ENCODE measurements around the gene CACNA1B.
"Not testable (repeated sequence)": the region's sequence is repeated elsewhere in the genome, so short reads cannot be mapped to it uniquely, and the experiment has no call there.

The CACNA1B gene

DNA sequence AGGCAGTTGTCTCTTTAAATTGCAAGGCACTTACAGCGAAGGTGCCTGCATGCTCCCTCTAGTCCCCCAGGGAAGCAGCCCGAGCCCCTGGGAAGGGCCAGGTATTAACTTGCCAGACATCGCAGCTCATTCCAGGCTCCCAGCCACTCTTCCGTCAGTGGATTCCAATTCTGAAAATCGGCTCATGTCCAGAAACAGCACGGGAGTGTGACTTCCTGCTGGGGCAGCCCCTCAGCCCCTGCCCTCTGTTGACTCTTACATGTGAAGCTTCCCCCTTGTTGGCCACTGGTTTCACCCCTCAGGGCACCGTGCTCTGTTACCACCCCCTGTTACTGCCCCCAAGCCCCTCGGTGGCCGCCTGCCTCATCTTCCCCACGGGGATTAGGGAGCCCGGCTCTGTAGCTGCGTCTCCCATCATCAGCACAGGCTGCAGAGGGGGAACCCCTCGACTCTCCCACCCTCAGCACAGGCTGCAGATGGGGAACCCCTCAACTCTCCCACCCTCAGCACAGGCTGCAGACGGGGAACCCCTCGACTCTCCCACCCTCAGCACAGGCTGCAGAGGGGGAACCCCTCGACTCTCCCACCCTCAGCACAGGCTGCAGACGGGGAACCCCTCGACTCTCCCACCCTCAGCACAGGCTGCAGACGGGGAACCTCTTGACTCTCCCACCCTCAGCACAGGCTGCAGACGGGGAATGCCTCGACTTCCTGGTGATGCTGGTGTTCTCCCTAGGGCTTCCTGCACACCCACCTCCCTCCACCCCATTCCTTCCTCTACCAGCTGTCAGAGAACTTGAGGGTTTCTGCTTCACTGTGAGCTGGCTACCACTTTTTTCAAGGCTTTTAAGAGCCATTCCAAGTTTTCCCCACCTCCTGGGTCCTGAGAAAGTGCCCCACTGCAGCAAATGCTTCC lies 11.1 kb upstream of the CACNA1B start:
- no peak for DNase-seq

GRCh38 chr9:137870432-137870831 lies 7.2 kb upstream of the CACNA1B start:
- DNase-seq, result no peak

DNA sequence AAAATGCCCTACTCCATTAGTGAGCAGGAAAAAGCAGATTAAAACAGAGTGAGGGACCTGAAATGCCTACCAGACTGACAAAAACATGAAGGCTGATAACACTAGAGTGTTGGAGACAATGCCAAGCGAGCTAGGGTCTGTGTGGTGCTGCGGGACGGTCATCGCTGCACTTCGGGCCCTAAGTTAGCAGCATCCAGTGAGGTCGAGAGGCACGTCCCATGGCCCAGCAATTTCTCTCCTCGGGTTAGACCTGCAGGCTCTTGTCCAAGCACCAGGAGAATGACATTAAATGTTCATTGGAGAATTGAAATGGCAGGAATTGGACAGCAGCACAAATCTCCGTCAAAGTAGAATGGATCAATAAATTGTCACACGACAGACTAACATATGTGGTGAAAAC lies 5.3 kb upstream of the CACNA1B start:
- DNase-seq, result no peak

DNA sequence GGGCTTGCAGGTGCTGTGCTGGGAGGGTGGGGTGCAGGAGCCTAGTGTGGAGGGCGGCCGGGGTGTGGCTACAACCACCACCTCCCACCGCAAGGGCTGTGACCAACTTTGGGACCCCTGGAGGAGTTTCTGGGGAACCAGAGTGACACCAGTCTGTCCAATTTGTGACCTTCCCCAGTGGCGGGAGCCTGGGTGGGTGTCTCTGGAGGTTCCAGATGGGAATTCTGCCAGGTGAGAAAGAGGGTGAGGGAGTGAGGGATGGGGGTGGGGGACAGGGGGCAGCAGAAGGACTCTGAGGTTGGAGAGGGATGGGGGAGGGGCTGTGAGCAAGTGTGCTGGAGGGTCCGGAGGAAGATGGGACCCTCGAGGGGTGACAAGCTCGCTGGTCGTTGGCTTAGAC lies 4.2 kb upstream of the CACNA1B start:
- no peak for DNase-seq

DNA sequence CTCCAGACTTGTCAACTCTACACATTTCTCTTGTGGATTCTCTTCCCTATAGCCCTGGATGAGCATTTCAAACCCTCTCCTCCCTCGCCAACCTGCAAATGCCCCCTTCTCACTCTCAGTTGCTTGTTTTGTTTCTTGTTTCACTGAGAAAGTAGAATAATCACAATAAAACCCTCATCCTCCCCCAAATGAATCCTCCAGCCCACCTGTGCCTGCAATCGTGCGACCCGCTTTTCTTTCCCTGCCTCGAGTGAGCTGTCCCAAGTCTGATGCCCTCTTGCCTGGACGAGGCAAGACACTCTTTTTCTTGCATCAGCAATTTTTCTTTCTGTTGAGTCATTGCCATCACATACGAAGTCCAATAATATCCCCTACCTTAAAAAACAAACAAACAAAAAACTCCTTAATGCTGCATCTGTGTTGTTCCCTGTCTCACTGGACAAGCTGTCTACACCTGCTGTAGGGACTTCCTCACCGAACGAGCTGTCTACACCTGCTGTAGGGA lies 3.7 kb upstream of the CACNA1B start:
- DNase-seq, result no peak

DNA sequence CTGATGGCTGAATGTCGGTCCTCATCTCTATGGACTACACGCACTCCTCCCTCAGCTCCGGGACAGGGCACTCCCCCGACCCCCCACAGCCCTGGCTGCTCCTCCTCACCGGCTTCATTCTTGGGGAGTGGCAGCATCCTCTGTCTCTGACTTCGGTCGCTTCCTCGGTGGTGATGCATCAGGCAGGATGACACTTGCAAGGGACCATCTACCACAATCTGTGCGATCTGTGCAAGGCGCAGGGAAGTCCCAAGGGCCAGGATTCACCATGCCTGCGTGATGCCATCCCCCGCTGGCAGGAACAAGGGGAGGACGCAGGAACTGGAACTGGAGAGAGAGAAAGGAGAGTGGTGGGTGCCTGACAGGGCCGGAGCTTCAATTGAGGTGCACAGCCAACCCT lies 2.2 kb upstream of the CACNA1B start:
- no peak for DNase-seq

DNA sequence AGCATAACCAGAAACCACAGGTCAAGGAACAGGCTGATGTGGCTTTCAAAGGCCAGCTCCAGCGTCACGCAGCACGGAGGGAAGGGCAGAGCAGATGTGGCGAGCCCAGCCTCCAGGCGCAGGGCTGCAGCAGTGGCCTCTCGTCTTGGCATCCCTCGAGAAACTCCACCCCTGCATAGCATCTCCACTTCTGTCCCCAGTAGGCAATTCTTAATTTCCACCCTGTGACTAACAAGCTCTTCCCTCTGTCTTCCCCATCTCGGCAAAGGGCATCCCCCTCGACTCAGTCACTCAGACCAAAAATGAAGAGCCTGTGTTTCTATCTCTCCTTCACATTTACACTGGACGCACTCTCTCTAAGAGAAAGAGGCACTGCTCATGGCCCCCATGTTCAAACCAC lies 1.7 kb upstream of the CACNA1B start:
- no peak for DNase-seq

- DNase-seq, result no peak
Observed at GRCh38 chr9:137876269-137876668, 1.3 kb upstream of the CACNA1B start.

DNA sequence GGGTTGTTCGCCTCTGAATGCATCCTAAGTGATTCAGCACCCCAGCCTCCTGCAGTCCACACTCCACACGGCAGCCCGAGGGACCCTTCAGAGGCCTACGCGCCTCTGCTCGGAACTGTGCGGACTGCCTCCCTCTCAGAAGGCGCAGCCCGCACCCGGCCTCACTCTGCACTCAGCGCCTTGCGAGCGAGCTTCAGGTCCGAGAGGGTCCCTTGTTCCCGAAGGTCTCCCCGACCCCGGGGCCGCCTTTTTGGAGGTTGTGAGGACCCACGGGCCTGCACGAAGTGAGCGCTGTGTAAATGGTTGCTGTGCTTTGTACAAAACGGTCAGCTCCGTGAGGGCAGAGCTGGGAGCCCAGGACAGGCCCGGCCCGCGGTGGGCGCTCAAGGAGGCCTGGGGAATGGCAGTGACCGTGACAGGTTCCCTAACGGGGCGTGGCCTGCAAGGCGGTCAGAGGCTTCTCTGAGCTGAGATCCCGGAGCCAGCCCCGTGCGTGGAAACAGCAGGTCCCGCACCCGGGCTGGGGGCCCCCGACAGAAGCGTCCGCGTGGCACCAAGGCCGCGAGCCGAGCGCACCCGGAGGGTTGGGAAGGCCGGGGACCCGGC lies 698 bp upstream of the CACNA1B start:
- no peak for DNase-seq

- no peak for DNase-seq
Observed at GRCh38 chr9:137878146-137878941, 762 bp downstream of the CACNA1B start.

DNA sequence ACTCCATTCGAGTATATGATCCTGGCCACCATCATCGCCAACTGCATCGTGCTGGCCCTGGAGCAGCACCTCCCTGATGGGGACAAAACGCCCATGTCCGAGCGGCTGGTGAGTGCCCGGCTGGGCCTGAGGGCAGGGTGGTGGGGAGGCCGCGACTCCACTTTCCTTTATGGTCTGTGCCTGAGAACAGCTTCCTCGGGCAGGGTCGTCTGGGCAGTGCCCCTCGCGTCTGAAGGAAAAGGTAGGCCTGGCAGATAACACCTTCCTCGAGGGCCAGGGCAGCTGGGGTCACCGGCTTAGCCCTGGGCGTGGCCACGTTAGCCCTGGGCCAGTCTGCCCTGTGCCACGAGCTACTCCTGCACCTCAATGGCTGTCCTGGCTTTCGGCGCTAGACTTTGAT lies 1.5 kb downstream of the CACNA1B start:
- no peak for DNase-seq

- no peak for DNase-seq
Observed at GRCh38 chr9:137879566-137880150, 2.1 kb downstream of the CACNA1B start.

GRCh38 chr9:137880160-137880975 lies 2.8 kb downstream of the CACNA1B start:
- no peak for DNase-seq

DNA sequence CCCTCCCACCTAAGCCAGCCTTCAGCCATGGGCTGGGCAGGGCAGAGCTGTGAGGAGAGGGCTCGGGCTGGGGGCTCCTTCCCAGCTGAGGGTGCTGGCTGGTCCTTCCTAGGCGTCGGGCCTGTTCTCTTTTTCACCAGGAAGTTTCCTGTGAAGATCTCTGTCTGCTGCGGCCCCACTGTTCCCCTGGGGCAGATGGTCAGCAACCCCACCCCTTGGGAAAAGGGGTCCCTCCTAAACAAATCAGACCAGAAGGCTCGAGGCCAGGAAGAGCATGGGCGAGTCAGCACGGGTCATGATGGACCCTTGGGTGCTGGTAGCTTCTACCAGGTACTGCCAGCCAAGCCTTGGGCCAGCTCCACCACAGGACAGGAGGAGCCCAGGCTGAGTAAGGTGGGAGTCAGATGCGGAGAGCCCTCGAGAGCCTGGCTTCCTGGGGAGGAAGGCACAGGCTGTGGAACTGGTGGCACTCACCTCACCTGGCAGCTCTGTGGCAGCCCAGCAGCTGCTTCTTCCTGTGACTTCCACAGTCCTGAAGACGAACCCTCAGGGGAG lies 3.5 kb downstream of the CACNA1B start:
- no peak for DNase-seq

DNA sequence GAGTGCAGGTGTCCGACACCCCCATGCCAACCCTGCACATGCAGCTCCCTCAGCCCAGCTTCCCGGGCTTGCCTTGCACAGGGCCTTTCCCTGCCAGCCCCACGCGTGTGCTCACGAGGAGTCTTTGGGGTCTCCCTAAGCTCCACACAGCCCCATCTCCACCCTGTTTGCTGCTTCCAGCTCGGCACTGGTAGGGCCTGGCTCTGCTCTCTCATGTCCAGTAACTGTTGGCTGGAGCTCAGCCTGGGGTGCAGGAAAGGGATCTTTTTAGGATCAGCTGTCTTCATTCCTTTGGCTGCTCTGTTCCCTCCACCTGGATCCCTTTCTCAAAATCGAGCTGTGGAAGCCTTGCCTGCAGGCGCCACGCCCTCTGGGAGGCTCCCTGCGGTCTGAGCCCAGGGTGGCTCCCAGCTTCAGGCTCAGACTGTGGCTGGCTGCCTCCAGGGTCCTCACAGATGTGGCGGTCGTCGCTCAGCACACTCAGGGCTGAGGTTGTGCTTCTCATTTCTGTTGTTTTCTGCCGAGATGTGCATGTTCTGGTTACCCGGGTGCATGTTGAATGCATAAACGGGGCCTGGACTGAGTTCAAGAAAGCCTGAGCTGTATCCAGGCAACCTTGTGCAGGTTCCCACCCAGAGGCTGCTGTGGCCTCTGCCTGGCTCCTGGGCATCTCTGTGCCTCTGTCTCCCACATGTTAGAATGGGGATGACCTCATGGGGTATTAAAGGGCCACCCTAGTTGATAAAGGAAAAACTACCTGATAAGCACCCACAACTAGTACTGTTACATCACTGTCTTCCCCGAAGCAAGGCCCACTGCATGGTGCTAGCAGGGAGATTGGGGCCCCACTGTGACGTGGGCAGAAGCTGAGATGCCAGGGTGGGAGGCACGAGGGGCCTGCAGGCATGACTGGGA lies 4.3 kb downstream of the CACNA1B start:
- DNase-seq, result no peak

- DNase-seq, result no peak
Observed at GRCh38 chr9:137882506-137882821, 4.9 kb downstream of the CACNA1B start.

- DNase-seq, result not testable (repeated sequence)
Observed at GRCh38 chr9:137883977-137884376, 6.4 kb downstream of the CACNA1B start.

DNA sequence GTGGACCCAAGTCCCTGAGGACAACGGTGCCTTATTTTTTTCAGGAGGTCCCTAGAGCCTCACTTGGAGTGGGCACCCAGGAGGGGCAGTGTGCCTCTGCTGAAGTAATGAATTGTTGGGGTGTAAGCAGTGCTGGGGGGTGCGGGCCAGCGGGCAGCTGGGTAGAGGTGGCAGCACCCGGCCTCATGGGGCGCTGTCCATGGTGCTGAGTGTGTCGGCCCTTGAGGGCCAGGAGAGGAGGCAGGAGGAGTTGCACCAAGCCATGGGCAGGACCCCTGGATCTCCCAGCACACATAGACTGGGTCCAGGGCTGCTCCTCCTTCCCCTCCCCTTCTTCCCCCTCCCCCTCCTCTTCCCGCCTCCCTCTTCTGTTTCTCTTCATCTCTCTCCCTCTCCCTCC lies 7.0 kb downstream of the CACNA1B start:
- DNase-seq, result not testable (repeated sequence)

GRCh38 chr9:137885121-137885520 lies 7.5 kb downstream of the CACNA1B start:
- not testable (repeated sequence) for DNase-seq

- not testable (repeated sequence) for DNase-seq
Observed at GRCh38 chr9:137888621-137889020, 11.0 kb downstream of the CACNA1B start.

DNA sequence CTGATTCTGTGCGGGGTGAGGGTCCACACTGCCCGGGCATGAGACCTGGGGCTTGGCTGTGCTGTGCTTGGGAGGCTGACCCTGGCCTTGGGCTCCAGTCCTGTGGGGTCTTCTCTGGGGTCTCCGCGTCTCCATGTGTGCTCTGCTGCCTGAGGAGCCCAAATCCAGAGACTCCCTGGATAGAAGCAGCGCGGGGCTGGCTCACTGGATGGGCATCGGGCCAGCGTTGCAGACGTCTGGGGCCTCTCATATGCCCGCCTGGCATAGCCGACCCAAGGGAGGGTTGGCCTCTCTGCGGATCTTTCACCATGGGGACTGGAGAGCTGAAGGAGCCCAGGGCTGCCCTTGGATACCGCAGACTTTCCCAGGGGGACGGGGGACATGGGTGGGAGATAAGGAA lies 12.4 kb downstream of the CACNA1B start:
- DNase-seq, result not testable (repeated sequence)

Data from bone marrow (tissue), 2 donors.